GM19238 (cell line): ENCODE results near the gene KMT2B.
"Not testable (repeated sequence)": the region's sequence is repeated elsewhere in the genome, so short reads cannot be mapped to it uniquely, and the experiment has no call there.

Source experiments
- DNase-seq: peaks from one replicate; pipeline ENCODE4 v3.0.0; 2011; ENCODE audit warnings: low spot score; ENCODE audit not compliant: insufficient read length

Gene KMT2B

DNA sequence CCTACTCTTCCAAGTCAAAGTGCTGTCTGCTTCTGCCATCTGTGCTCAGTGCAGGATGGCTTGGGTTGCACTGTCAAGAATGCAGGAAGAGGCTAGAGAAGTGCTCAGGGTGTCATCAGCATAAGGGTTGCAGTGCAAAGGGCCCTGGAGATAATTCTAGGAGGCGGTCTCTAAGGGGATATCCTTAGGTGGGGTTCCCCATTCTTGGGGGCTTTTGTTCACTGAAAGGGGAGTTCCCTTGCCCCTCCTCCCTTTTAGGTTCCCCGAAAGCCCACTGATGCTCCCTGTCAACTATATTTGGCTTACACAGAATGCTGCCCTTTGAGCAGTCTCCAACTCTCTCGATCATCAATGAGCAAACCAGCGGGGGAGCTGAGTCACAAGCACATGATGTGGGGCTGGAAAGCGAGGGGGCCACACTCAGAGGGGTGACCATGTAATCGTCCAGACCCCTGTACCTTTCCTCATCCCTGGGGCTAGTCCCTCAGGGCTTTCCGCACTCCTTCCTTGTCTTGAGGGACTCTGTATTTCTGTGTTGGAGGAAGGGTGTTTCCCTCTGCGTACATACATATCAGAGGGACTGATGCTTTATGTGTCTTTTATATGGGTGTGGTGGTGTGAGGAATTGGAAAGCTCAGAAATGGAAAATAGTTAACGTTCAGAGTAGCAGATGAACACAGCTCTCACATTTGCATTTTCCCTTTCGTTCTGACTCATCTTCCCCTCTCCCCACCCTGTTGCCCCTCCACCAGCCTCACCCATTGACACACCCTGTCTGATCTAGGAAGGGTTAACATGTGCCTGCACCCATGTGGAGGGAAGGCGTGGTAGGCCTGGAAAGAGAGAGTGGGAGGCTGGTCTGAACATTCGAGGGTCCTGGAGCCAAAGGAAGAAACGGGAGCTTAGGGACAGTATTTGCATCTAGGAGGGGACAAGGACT lies 6.7 kb upstream of the KMT2B start:
- DNase-seq: peak; percentile 60

DNA sequence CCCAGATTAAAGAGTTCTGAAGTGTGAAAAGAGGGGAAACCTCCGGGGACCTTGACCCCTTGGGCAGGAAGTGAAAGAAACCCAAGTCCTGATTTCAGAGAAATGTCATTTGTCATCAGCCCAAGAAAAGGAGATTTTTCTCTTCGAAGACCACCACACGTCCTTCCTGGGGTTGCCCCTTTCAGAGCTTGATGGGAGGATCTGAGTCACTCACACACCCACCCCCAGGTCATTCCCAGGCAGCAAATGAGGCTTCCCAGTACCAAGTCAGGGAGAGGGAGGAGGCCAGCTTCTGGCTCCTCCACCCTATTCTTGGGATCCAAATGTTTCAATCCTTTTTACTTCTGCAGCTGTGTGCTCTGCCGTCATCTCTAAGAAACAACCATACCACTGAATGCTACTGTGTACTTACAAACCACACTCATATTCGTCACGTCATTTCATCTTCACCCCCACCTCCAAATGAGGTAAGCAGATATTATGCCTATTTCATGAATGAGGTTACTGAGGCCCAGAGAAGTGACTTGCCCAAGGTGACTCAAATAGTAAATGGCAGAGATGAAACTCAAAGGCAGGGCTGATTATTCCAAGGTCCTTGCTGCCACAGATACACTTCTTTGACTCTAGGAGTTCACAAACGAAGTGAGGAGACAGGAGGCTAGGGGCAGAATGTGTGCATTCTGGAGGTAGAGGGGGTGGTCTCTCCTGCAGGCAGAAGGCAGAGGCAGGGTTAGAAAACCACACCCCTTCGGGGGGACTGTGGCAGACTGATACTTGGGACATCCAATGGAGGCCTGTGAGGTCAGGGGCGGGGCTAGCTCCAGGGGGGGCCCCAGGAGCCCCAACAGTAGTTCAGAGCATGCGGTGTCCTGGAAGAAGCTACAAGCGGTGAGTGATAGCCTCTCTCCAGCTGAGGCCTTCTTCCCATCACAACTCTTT lies 5.0 kb upstream of the KMT2B start:
- DNase-seq: peak; percentile 58

DNA sequence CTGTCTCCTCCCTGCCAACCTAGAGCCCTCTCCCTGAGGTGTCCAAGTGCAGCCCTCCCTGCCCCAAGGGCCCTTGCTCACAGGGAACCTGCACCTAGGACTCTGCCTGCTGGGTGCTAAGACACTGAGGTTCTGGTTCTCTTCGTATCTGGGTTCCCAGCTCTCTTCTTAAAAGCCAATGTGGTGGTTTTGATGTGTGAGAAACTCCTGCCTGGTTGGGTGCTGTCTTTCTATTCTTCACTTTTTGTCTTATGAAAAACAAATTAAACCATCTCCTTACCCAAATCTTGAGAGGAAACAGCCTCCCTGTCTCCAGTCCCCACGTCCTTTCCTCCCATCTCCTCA lies 4.3 kb upstream of the KMT2B start:
- DNase-seq: no peak

DNA sequence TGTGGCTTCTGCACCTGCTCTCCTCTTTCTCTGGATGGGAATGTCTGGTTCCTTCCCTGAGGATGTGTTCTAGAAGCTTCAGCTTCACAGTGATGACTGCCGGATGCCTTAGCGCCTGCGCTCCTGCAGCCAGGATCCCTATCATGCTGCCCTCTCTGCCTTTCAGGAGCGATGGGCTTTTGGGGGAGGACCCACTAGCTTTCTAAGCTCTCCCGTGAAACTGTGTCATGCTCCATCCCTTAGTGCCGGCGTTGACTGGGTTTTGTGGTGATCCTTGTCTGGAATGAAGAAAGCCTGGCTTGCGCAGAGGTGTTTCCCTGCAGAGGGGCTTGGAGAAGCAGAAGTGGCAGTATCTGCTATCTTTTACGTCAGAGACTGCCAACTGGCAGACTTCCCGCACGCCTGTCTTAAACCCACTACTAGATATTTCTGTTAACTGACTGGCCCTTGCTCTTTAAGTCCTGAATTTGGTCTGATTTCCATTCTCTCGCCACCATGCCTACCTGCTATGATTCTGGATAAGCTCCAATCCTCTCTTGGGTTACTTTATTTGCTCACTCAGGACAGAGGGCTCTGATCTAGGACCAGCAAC lies 3.8 kb upstream of the KMT2B start:
- DNase-seq: no peak

DNA sequence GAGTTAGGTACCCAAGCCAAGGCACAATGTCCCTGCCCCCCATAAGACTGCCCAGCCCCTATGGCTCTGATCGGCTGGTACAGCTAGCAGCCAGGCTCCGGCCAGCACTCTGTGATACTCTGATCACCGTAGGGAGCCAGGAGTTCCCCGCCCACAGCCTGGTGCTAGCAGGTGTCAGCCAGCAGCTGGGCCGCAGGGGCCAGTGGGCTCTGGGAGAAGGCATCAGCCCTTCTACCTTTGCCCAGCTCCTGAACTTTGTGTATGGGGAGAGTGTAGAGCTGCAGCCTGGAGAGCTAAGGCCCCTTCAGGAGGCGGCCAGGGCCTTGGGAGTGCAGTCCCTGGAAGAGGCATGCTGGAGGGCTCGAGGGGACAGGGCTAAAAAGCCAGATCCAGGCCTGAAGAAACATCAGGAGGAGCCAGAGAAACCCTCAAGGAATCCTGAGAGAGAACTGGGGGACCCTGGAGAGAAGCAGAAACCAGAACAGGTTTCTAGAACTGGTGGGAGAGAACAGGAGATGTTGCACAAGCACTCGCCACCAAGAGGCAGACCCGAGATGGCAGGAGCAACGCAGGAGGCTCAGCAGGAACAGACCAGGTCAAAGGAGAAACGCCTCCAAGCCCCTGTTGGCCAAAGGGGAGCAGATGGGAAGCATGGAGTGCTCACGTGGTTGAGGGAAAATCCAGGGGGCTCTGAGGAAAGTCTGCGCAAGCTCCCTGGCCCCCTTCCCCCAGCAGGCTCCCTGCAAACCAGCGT lies 3.0 kb upstream of the KMT2B start:
- DNase-seq: no peak

DNA sequence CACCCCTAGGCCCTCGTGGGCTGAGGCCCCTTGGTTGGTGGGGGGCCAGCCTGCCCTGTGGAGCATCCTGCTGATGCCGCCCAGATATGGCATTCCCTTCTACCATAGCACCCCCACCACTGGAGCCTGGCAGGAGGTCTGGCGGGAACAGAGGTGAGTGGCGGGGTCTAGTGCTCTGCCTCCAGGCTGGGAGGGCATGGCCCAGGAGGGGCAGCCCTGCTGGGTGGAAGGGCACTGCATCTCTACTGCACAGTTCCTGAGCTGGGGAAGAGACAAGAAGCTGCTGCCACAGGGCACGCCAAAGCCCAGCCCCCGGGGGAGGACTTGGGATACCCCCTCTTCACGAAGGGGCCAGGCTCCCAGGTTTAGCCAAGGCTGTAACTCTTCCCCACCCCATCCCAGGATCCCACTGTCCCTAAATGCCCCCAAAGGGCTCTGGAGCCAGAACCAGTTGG lies 2.4 kb upstream of the KMT2B start:
- no peak for DNase-seq

DNA sequence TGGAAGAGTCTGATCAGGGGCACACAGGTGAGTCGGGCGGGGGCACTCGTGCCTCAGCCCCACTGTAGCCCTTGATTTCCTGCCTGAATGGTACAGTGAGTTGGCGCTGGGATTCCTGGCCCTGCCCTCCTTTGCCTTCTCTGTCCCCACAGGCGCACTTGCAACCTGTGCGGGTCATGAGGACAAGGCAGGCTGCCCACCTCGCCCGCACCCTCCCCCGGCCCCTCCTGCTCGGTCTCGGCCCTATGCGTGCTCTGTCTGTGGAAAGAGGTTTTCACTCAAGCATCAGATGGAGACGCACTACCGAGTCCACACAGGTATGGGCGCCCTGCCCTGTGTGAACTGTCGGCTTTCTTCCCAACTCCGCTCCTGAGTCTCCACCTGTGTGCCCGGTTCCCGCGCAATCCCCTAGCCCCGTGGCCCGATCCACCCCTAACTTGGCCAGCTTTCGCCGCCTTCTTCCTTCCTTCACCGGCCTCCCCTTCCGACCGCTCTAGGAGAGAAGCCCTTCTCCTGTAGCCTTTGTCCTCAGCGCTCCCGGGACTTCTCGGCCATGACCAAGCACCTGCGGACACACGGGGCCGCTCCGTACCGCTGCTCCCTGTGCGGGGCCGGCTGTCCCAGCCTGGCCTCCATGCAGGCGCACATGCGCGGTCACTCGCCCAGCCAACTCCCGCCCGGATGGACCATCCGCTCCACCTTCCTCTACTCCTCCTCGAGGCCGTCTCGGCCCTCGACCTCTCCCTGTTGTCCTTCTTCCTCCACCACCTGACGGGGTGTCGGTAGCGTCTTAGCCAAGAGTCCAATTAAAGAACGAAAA lies 1.6 kb upstream of the KMT2B start:
- DNase-seq: no peak

DNA sequence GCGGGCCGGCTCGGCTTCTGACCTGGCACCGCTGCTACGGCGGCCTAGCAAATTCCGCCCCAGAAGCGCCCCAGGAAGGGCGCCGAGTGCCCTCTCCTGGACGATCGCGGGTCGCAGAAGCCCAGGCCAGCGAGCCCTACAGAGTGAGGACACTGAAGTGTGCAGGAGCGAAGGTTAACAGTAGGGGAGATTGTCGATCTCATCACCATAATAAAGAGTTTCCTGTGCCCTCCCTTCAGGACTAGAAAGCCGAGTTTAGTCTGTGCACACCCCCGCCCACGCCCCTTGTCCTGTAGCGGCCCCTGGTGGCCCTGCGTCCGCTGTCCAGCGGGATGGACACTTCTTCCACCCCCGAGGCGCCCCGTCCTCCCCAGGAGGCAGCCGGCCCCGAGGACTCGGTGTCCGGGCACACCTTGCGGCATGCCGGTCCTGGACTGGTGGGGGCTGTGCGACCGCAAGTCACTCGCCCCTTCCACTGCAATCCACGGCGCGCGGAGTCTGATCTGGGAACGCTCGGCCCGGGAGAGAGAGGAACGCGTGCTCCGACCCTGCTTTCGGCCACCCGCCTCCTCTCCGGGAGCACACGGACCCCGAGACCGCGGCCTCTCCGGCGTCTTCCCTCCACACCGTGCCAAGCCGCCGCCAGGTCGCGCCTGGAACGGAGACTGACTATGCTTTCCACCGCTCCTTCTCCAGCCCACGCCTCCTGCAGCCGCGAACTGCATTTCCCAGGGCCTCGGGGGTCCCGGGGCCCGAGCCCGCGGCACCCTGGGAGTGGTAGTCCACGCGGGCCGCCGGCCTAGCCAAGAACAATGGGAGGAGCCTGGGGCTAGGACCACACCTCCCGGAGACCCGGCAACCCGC lies 770 bp upstream of the KMT2B start:
- peak; percentile 74 for DNase-seq

DNA sequence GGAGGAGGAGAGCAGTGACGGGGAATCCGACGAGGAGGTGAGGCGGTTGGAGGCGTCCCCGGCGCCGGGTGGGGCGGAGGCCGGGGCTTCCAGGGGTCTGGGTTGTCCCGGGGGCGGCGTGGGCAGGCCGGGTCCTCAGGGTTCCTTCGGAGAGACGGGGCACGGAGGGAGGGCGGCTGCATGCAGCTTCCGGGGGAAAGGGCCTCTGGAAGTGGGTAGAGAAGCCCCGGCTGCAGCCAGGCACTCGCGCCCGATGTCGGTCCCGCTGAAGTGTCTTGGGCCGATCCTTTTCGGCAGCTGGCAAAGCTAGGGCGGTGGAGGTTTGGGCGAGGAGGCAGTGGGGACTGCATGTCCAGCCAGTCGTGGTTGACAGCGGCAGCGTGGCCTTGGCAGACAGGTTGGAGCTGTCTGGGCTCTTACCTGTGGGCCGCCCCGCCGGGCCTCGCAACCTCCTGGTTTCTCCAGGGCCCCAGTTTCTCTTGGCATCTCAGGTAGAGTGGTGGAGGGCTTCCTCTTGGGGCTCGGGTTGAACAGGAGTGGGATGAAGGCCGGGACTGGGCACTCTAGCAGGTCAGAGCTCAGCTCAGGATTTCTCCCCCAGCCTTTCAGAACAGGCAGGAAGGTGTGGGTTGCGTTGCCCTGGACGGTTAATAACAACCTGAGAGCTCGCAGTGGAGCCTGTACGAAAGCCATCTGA lies 690 bp downstream of the KMT2B start:
- DNase-seq: no peak

DNA sequence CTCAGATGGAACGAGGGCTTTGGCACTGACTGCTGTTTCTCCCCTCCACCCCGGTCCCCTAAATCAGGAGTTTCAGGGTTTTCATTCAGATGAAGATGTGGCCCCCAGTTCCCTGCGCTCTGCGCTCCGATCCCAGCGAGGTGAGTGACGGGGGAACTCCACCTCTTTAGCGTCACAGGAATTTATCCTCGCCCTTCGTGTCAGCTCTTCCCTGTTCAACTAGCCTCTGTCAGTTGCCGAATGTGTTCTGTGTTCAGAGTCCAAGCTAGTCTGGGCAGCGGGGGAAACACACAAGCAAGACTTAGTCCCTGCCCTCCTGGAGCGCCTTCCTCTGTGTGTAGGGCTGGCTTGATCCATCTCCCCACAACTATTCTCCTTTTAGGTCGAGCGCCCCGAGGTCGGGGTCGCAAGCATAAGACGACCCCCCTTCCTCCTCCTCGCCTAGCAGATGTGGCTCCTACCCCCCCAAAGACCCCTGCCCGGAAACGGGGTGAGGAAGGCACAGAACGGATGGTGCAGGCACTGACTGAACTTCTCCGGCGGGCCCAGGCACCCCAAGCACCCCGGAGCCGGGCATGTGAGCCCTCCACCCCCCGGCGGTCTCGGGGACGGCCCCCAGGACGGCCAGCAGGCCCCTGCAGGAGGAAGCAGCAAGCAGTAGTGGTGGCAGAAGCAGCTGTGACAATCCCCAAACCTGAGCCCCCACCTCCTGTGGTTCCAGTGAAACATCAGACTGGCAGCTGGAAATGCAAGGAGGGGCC lies 1.8 kb downstream of the KMT2B start:
- no peak for DNase-seq

DNA sequence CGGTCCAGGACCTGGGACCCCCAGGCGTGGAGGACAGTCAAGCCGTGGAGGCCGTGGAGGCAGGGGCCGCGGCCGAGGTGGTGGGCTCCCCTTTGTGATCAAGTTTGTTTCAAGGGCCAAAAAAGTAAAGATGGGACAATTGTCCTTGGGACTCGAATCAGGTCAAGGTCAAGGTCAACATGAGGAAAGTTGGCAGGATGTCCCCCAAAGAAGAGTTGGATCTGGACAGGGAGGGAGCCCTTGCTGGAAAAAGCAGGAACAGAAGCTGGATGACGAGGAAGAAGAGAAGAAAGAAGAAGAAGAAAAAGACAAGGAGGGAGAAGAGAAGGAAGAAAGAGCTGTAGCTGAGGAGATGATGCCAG lies 2.3 kb downstream of the KMT2B start:
- DNase-seq: no peak

DNA sequence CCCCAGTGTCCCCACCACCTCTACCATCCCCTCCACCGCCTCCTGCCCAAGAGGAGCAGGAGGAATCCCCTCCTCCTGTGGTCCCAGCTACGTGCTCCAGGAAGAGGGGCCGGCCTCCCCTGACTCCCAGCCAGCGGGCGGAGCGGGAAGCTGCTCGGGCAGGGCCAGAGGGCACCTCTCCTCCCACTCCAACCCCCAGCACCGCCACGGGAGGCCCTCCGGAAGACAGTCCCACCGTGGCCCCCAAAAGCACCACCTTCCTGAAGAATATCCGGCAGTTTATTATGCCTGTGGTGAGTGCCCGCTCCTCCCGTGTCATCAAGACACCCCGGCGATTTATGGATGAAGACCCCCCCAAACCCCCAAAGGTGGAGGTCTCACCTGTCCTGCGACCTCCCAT lies 2.8 kb downstream of the KMT2B start:
- no peak for DNase-seq

DNA sequence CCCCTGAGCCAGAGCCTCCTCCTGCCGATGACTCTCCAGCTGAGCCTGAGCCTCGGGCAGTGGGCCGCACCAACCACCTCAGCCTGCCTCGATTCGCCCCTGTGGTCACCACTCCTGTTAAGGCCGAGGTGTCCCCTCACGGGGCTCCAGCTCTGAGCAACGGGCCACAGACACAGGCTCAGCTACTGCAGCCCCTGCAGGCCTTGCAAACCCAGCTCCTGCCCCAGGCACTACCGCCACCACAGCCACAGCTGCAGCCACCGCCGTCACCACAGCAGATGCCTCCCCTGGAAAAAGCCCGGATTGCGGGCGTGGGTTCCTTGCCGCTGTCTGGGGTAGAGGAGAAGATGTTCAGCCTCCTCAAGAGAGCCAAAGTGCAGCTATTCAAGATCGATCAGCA lies 3.6 kb downstream of the KMT2B start:
- no peak for DNase-seq

DNA sequence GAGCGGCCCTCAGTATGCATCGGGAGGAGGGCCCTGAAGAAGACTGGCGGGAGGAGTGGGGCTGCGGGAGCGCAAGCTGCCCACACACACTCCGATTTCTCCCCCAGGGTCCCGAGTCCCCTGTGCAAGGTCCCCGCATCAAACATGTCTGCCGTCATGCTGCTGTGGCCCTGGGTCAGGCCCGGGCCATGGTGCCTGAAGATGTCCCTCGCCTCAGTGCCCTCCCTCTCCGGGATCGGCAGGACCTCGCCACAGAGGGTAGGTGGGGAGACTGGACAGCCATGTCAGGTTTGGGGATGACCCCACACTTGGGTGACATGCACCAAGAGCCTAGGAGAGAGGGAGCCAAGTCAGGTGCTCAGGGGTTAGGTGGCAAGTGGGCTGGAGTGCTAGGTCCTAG lies 4.7 kb downstream of the KMT2B start:
- DNase-seq: no peak

DNA sequence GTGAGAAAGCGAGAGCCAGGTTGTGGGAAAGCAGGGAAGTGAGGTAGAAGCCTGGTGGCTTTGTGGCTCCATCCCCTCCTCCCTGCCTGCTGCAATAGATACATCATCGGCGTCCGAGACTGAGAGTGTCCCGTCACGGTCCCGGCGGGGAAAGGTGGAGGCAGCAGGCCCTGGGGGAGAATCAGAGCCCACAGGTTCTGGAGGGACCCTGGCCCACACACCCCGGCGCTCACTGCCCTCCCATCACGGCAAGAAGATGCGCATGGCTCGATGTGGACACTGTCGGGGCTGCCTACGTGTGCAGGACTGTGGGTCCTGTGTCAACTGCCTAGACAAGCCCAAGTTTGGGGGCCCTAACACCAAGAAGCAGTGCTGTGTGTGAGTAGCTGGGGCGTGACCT lies 5.1 kb downstream of the KMT2B start:
- no peak for DNase-seq

DNA sequence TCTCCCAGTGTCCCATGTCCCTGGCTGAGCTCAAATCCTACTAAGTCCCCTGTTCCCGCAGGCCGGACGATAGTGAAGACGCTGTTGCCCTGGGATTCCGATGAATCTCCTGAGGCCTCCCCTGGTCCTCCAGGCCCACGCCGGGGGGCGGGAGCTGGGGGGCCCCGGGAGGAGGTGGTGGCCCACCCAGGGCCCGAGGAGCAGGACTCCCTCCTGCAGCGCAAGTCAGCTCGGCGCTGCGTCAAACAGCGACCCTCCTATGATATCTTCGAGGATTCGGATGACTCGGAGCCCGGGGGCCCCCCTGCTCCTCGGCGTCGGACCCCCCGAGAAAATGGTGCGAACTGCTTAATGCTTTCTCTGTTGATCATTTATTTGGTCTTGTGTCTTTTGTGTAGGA lies 5.9 kb downstream of the KMT2B start:
- DNase-seq: no peak

DNA sequence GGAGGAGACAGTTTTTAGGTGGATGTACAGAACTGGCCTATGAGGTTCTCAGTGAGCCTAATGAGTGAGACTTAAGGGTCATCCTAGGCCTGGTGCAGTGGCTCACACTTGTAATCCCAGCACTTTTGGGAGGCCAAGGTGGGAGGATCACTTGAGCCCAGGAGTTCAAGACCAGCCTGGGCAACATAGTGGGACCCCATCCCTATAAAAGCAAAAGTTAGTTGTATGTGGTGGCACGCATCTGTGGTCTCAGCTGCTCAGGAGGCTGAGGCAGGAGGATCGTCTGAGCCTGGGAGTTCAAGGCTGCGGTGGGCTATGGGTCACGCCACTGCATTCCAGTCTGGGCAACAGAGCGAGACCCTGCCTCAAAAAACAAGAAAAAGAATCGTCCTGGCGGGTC lies 6.3 kb downstream of the KMT2B start:
- not testable (repeated sequence) for DNase-seq

DNA sequence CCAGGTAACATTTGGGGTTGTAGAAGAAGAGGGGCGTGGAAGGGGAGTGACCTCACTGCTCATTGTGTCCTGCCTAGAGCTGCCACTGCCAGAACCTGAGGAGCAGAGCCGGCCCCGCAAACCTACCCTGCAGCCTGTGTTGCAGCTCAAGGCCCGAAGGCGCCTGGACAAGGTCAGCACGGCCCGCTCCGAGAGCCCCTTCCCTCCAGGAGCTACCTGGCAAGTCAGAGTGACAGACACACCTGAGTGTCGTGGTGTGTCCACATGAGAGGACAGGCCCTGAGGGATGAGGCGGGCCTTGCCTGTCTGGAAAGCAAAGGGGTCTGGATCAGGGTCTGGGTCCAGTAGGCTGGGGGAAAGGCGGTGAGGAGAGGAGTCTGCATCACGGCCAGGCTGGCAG lies 6.8 kb downstream of the KMT2B start:
- no peak for DNase-seq
